Naive thymus-derived CD8-positive, alpha-beta T cell (primary cell): Measurements from ENCODE around the gene UBR4. TPM values are rescaled to one million over a fixed set of nuclear protein-coding genes. Genes with fewer than 3 reads are reported as not detected.
A peak's percentile ranks its signal among the peaks of the same experiment; 100 is the strongest.

Source experiments
- ATAC-seq, 2 donors: fragments of 150-1000 bp; cut with Tn5 transposase in 1 of 2; sonication (Bioruptor Pico), chemical (Tn5 transposase) in 1 of 2; 1 replicate in 1 of 2; 2 replicates in 1 of 2; pipeline ENCODE4 v1.10.0; 2021; ENCODE audit warnings: mild to moderate bottlenecking in 2 of 2, moderate library complexity in 2 of 2
- POLR2A ChIA-PET: fragments of 350-600 bp; sonication (Branson Sonifier 250); formaldehyde crosslinking; loops from one replicate; lab custom pipeline; 2021; ENCODE audit warnings: antibody characterized with exemption; lab: Charles Lee
- DNase-seq, 10 donors: peaks; one replicate each; pipeline versions ENCODE4 v3.0.0 to v3.0.0-alpha.2; 2020 to 2022
- H3K27ac Mint-ChIP-seq, 10 donors: one replicate each; pipeline ENCODE4 v1.8.0; 2020 to 2022; ENCODE audit warnings: mild to moderate bottlenecking in 10 of 10, mixed read lengths in 10 of 10, moderate library complexity in 4 of 10, inconsistent platforms in 1 of 10
- H3K27me3 Mint-ChIP-seq, 5 donors: one replicate each; pipeline ENCODE4 v1.8.0; 2021 to 2022; ENCODE audit warnings: mixed read lengths in 5 of 5
- H3K36me3 Mint-ChIP-seq, 3 donors: one replicate each; pipeline ENCODE4 v1.8.0; 2020 to 2022; ENCODE audit warnings: mixed read lengths in 3 of 3, mild to moderate bottlenecking in 2 of 3, inconsistent platforms in 1 of 3
- H3K4me1 Mint-ChIP-seq, 4 donors: one replicate each; pipeline ENCODE4 v1.8.0; 2021 to 2022; ENCODE audit warnings: mixed read lengths in 4 of 4
- H3K4me3 Mint-ChIP-seq, 10 donors: one replicate each; pipeline ENCODE4 v1.8.0; 2020 to 2022; ENCODE audit warnings: mild to moderate bottlenecking in 10 of 10, mixed read lengths in 10 of 10, moderate library complexity in 6 of 10, inconsistent platforms in 1 of 10
- H3K9me3 Mint-ChIP-seq, 9 donors: one replicate each; pipeline ENCODE4 v1.8.0; 2020 to 2022; ENCODE audit warnings: mixed read lengths in 9 of 9, mild to moderate bottlenecking in 3 of 9, inconsistent platforms in 1 of 9, moderate library complexity in 1 of 9
- polyA plus RNA-seq, 3 donors: library from polyadenylated mRNA; unstranded; fragments of 300-500 nt; fragmentation: Illumina TruSeq; gene quantifications; one replicate each; pipeline ENCODE4 v1.2.3, GENCODE V29; 2021
- total RNA-seq, 8 experiments: library from RNA in 2 of 8; stranded (reverse) in 2 of 8; gene quantifications; one replicate each; pipeline ENCODE4 v1.2.3 and lab custom pipeline; 2021 to 2026

Gene UBR4
- total and polyA plus RNA-seq, 5 experiments from 2014 or later, result 10.2 to 156 (median 23.0) TPM

DNA sequence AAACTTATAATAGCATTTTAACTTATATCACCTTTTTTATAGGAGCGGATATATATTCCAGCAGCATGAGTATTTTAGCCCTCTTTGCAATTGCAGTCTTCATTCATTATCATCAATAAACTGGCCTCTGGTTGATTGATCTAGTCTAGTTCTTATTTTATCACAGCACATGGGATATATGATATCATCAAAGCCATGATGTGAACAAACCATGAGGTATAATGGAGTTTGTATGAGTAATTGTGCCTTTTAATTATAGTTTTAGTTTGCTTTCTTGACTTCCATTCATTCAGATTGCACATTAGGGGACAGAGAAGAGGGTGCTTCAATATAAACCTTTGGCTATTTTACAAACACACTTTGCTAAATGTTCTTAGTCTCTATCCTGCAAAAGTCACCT, 3.5 kb upstream of the UBR4 start:
- POLR2A ChIA-PET, result no interaction called here
- peaks cover 0 to 3% (median 0%) of the 10 kb centered on the region in 5 donors for H3K27me3 Mint-ChIP-seq
- H3K4me1 Mint-ChIP-seq, result peaks cover 19 to 53% (median 50%) of the 10 kb centered on the region in 4 donors
- no peak overlapping the region for H3K4me3 Mint-ChIP-seq
- H3K9me3 Mint-ChIP-seq, result no peaks in the 10 kb centered on the region
- ATAC-seq (no peak), DNase-seq (no peak)
- H3K27ac Mint-ChIP-seq, result peak overlapping the region in 7 of 10 donors; percentile 4 to 78 (median 15)
- H3K36me3 Mint-ChIP-seq, result peaks cover 0 to 37% (median 0%) of the 10 kb centered on the region in 3 donors

- H3K27ac Mint-ChIP-seq, result peak overlapping the region in 7 of 10 donors; percentile 22 to 100 (median 60)
- H3K4me3 Mint-ChIP-seq, result peak overlapping the region in 3 of 10 donors; percentile 16 to 84 (median 39)
- DNase-seq (no peak), ATAC-seq (no peak)
- H3K4me1 Mint-ChIP-seq, result peaks cover 21 to 63% (median 62%) of the 10 kb centered on the region in 4 donors
- peaks cover 0 to 3% (median 0%) of the 10 kb centered on the region in 5 donors for H3K27me3 Mint-ChIP-seq
- POLR2A ChIA-PET, result no interaction called here
- no peaks in the 10 kb centered on the region for H3K9me3 Mint-ChIP-seq
- peaks cover 0 to 25% (median 0%) of the 10 kb centered on the region in 3 donors for H3K36me3 Mint-ChIP-seq
These were observed 2.1 kb upstream of the UBR4 start for GRCh38 chr1:19212167-19212566.

- H3K4me3 Mint-ChIP-seq, result peak overlapping the region; percentile 84 to 100 (median 96)
- H3K27me3 Mint-ChIP-seq, result peaks cover 0 to 3% (median 0%) of the 10 kb centered on the region in 5 donors
- peak overlapping the region; percentile 96 to 100 (median 98) for H3K27ac Mint-ChIP-seq
- ATAC-seq (no peak), DNase-seq (peak in 1 of 10 donors; percentile 6)
- POLR2A ChIA-PET, result interaction anchor here (0.6 to 1.6 kb wide), 7 partner anchors 9 to 386 kb away, joined by 3 to 7 read pairs (median 3); partner anchors contain the start of genes EMC1 and MRTO4
- peaks cover 23 to 72% (median 71%) of the 10 kb centered on the region in 4 donors for H3K4me1 Mint-ChIP-seq
- H3K36me3 Mint-ChIP-seq, result peaks cover 0 to 21% (median 0%) of the 10 kb centered on the region in 3 donors
- H3K9me3 Mint-ChIP-seq, result no peaks in the 10 kb centered on the region
These were observed 895 bp upstream of the UBR4 start for GRCh38 chr1:19210772-19211549.

DNA sequence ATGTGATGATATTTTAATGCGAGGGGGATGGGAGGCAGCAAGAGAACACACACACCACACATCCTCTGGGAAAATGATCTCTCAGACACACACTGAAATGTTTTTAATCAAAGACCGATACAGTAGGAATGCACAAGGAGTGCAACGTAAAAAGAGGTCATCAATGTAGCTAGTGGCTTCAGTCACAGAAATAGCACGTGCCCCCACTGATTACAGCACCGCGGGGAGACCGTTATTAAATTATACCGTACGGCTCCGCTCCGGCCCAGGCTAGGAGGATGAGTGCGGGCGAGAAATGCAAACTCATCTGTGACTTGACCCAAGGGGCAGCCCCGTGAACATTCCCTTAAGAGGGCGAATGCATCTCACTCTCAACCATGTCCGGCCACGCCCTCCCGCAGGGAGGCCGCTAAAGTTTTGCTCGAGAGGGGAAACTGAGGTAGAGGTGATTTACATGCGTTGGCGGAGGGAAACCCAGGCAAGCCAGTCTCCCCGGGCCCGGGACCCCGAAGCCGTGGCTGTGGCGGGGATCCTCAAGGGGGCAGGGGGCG, 552 bp downstream of the UBR4 start:
- Mint-ChIP-seq H3K9me3 (no peaks in the 10 kb centered on the region), H3K36me3 (peaks cover 0 to 26% (median 0%) of the 10 kb centered on the region in 3 donors), H3K4me1 (peaks cover 35 to 86% (median 81%) of the 10 kb centered on the region in 4 donors), H3K4me3 (peak overlapping the region; percentile 84 to 97 (median 96)), H3K27me3 (peaks cover 0 to 3% (median 0%) of the 10 kb centered on the region in 5 donors), H3K27ac (peak overlapping the region; percentile 93 to 100 (median 98))
- POLR2A ChIA-PET, result interaction anchor here (1.0 to 1.5 kb wide), 3 partner anchors 9 to 42 kb away, joined by 4 to 6 read pairs (median 4); partner anchors contain the start of genes EMC1 and MRTO4
- ATAC-seq (peak; percentile 15 to 17), DNase-seq (peak in 4 of 10 donors; percentile 15 to 67 (median 27))

DNA sequence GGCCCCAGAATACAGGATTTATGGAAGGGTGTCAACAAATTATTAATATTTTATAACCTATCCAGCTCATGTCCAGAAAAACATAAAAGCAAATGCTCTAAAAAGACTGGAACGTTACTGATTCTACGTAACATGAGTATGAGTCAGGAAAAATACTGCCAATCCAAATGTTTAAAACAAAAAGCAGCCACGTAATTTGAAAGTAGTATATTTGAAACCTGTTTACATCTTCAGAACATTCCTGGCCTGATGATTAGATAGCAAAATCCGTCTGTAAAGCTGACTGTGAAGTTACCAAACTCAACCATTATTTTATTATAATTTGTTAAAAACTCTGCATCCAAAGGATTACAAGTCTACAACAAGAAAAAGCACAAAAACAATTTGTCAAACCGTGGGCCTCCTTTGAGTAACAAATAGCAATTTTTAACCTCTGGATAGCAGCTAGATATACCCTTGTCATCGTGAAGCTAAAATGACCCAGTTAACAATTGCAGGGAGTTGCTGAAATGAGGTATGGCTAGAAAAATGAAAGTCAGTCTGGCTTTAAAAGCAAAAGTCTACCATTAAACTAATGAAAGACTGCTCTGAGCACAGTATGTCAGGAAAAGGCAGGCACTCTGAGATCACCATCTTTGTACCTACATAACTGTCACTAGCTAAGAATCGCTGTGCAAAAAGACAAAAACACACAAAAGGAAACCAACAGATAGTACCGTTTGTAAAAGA, 1.2 kb downstream of the UBR4 start:
- DNase-seq, result no peak

DNA sequence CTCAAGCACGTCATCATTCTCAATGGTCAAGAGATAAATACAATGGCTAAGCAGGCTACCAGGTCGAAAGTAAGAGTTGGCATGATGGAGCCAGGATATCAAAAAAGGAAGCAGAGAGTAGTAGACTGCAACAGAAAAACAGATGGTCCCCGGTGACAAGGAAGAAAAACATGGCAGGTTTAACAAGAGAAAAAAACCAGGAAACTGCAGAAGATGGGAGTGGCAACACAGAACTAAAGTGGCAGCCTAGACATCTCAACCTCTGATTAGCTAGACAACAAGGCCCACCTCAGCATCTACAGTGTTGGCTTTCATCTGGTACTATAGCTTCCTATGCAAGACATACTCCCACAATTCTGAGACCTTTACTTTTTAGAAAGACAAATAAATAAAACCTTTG, 3.1 kb downstream of the UBR4 start:
- H3K4me1 Mint-ChIP-seq, result peaks cover 39 to 85% (median 84%) of the 10 kb centered on the region in 4 donors

More for the DNA sequence above, 1.2 kb downstream of the UBR4 start:
- Mint-ChIP-seq H3K27ac (peak overlapping the region; percentile 93 to 100 (median 98)), H3K36me3 (peaks cover 0 to 25% (median 0%) of the 10 kb centered on the region in 3 donors), H3K4me3 (peak overlapping the region; percentile 84 to 97 (median 96)), H3K9me3 (no peaks in the 10 kb centered on the region), H3K27me3 (peaks cover 0 to 3% (median 0%) of the 10 kb centered on the region in 5 donors), H3K4me1 (peaks cover 36 to 89% (median 81%) of the 10 kb centered on the region in 4 donors)
- ATAC-seq, result no peak
- POLR2A ChIA-PET, result interaction anchor here (0.7 to 1.5 kb wide), 4 partner anchors 9 to 42 kb away, joined by 4 to 6 read pairs (median 4); partner anchors contain the start of genes EMC1 and MRTO4

DNA sequence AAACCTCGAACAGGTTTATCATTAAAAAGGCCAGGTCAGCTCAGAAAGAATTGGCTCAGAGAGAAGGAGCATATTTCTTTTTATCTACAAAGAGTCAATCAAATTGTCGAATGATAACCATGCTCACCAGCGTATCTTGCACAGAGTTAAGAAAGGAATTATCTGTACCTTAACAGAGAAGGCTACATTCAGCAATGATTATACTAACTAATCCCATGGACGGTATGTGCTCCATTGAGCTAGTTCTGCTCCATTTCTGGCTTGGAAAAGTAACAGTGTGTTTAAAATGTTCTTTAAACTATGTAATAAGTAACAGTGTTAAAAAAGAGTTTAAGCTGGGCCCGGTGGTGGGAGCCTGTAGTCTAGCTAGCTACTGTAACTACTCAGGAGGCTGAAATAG, 4.2 kb downstream of the UBR4 start:
- ATAC-seq (no peak), DNase-seq (no peak)
- Mint-ChIP-seq H3K4me3 (peak overlapping the region in 1 of 10 donors; percentile 1), H3K27me3 (peaks cover 0 to 3% (median 0%) of the 10 kb centered on the region in 5 donors), H3K9me3 (no peaks in the 10 kb centered on the region), H3K36me3 (peaks cover 0 to 31% (median 0%) of the 10 kb centered on the region in 3 donors), H3K27ac (no peak overlapping the region), H3K4me1 (peaks cover 38 to 81% (median 79%) of the 10 kb centered on the region in 4 donors)
- POLR2A ChIA-PET, result no interaction called here

More for the DNA sequence above, 3.1 kb downstream of the UBR4 start:
- Mint-ChIP-seq H3K4me3 (peak overlapping the region in 9 of 10 donors; percentile 3 to 71 (median 34)), H3K36me3 (peaks cover 0 to 24% (median 0%) of the 10 kb centered on the region in 3 donors), H3K27ac (peak overlapping the region in 6 of 10 donors; percentile 0 to 69 (median 32)), H3K27me3 (peaks cover 0 to 3% (median 0%) of the 10 kb centered on the region in 5 donors), H3K9me3 (no peaks in the 10 kb centered on the region)
- POLR2A ChIA-PET, result interaction anchor here (0.8 kb wide), 1 partner anchor 45 kb away, joined by 3 read pairs; the partner anchor contains the start of gene MRTO4
- DNase-seq (no peak), ATAC-seq (no peak)

GRCh38 chr1:19205403-19205802, 4.7 kb downstream of the UBR4 start:
- ATAC-seq (no peak), DNase-seq (no peak)
- Mint-ChIP-seq H3K36me3 (peaks cover 0 to 35% (median 0%) of the 10 kb centered on the region in 3 donors), H3K27me3 (peaks cover 0 to 3% (median 0%) of the 10 kb centered on the region in 5 donors), H3K27ac (peak overlapping the region in 2 of 10 donors; percentile 2 to 19), H3K4me3 (peak overlapping the region in 2 of 10 donors; percentile 1 to 11), H3K9me3 (no peaks in the 10 kb centered on the region), H3K4me1 (peaks cover 35 to 77% (median 76%) of the 10 kb centered on the region in 4 donors)
- POLR2A ChIA-PET, result no interaction called here

DNA sequence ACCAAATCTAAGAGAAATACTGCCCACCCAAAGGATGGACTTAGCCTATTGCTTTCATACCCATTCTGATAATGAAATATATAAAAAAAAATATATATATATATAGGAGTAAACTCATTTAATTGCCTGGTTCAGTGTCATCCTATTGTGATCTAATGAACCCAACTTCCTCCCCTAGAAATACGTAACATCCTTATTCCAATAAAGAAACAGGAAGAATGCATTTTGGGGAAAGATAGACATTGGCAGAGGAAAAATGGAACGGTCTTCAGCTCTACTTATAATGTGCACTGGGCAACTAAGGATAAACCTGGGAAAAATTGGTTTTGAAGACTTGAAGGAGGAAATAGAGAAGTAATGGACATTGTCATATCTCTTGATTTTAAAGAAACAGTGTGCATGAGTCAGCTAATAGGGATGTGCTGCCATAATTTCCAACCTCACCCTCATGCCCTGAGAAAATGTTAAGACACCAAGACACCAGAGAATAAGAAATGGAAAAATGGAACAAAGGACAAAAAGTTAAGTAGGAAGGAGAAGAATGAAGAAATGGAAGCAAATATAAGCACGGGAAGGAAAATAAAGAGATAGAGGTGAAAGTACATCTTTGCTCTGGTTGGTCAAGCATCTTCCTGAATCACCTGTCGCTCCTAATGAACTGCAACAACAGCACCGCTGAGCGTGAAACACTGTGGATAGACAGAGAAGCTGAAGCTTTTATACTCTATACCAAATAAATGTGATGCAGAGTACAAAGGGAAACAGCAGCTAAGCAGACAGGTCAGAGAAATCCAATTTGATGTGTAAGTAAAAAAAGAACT, 5.4 kb downstream of the UBR4 start:
- Mint-ChIP-seq H3K4me3 (peak overlapping the region in 2 of 10 donors; percentile 5 to 19), H3K27me3 (no peaks in the 10 kb centered on the region), H3K27ac (peak overlapping the region in 2 of 10 donors; percentile 4 to 61), H3K36me3 (peaks cover 0 to 42% (median 0%) of the 10 kb centered on the region in 3 donors), H3K4me1 (peaks cover 31 to 75% (median 72%) of the 10 kb centered on the region in 4 donors), H3K9me3 (no peaks in the 10 kb centered on the region)
- ATAC-seq, result no peak
- POLR2A ChIA-PET, result no interaction called here
- DNase-seq, result no peak

DNA sequence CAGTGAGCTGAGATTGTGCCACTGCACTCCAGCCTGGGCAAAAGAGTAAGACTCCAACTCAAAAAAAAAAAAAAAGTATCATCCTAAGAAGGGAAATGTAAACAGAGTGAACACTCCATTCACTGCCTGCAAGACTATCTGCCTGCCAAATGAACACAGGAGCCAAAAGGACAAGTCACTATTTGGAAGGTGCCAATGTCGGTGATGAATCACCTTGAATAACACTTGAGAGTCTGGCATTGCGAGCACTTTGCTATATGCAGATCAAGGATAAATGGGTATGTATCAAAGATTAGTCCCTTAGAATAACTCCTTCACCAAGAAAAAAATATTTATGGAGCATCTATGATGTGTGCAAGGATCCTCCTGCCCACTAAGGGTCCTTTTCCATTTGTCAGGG, 6.6 kb downstream of the UBR4 start:
- POLR2A ChIA-PET, result no interaction called here
- Mint-ChIP-seq H3K4me3 (no peak overlapping the region), H3K27ac (no peak overlapping the region), H3K4me1 (peaks cover 28 to 70% (median 62%) of the 10 kb centered on the region in 4 donors), H3K27me3 (no peaks in the 10 kb centered on the region), H3K9me3 (no peaks in the 10 kb centered on the region), H3K36me3 (peaks cover 3 to 55% (median 4%) of the 10 kb centered on the region in 3 donors)
- ATAC-seq (no peak), DNase-seq (no peak)

- H3K4me1 Mint-ChIP-seq, result peaks cover 26 to 61% (median 52%) of the 10 kb centered on the region in 4 donors
- H3K27ac Mint-ChIP-seq, result peak overlapping the region in 3 of 10 donors; percentile 31 to 89 (median 33)
These were observed 7.7 kb downstream of the UBR4 start for GRCh38 chr1:19202396-19202795.

More at GRCh38 chr1:19202396-19202795, 7.7 kb downstream of the UBR4 start:
- peak in 1 of 10 donors; percentile 20 for DNase-seq
- Mint-ChIP-seq H3K4me3 (peak overlapping the region in 3 of 10 donors; percentile 4 to 74 (median 25)), H3K9me3 (no peaks in the 10 kb centered on the region), H3K36me3 (peaks cover 3 to 65% (median 6%) of the 10 kb centered on the region in 3 donors), H3K27me3 (no peaks in the 10 kb centered on the region)
- POLR2A ChIA-PET, result no interaction called here
- peak; percentile 59 to 91 for ATAC-seq
